Measurements from ENCODE around the gene SGMS2.
A peak's percentile ranks its signal among the peaks of the same experiment; 100 is the strongest.

Gene SGMS2

DNA sequence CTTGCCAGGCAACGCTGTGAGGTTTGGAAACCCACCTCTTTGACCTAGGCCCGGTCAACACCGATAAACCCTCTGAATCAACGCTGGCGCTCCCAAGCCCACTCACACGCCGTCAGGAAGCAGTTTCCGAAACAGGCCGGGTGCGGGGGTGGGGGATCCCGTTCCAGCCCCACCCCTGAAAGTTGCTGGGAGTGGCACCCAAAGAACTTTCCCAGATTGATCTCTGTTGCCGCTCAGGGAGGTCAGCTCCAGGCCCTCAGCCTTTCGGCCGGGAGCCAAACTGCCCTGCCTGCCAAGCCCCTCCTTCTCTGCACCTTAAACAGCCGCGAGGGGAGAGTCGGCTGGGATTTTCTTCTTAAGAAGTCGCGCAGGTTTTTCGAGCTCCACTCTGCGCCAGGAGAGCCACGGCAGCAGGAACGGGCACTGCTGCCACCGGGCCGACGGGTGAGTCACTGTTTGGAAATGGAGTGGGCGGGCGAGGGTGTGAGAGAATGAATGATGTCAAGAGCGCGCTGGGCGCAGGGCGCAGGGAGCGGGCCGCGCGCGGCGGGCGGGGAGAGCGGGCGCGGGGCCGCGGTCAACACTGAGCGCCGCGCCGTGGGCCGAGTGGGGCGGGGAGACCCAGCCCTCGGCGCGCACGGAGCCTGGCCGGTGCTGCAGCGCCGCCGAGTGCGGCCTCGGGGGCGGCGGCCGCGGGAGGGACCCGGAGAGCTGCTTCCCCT, at the start of gene SGMS2:
Gene SGMS2, plus strand, starts transcription at position 583 of the 722 bp plus-strand sequence. CDS start 70,622 bp downstream, outside the sequence.
- Mint-ChIP-seq H3K9me3 (no peaks in the 10 kb centered on the region), H3K36me3 (no peaks in the 10 kb centered on the region), H3K4me3 (peak within 1 kb of the TSS; percentile 76), H3K4me1 (peaks cover 7% of the 10 kb centered on the region), H3K27ac (no peak within 1 kb of the TSS), H3K27me3 (peaks cover 16% of the 10 kb centered on the region)
- ATAC-seq (ENCODE audit: low read depth) (peak; percentile 21), DNase-seq (ENCODE audit: low spot score in 2 of 2) (no peak)

DNA sequence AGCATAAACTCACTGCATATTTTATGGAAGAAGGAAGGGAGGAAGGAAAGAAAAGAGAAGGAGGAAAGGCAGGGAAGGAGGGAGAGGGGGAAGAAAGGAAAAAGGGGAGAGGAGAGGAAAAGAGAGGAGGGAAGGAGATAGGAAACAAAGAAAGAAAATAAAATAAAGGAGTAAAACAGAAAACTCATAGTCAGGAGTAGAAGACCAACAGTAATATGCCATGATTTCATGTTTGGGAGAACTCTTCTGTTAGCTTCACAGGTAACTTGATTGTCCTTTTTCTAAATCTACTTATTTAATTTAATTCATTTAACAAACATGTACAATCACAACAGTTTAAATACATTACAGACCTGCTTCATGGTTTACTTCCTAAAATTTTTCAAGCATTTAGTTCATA, 46.8 kb upstream of the SGMS2 start:
- H3K27me3 Mint-ChIP-seq = peaks cover 7% of the 10 kb centered on the region
- H3K9me3 Mint-ChIP-seq = peaks cover 13% of the 10 kb centered on the region
- H3K36me3 Mint-ChIP-seq = peaks cover 2% of the 10 kb centered on the region
- no peaks in the 10 kb centered on the region for H3K4me1 Mint-ChIP-seq
- no peak overlapping the region for H3K4me3 Mint-ChIP-seq
- no peak overlapping the region for H3K27ac Mint-ChIP-seq
- DNase-seq (ENCODE audit: low spot score in 2 of 2) (no peak), ATAC-seq (ENCODE audit: low read depth) (no peak)

DNA sequence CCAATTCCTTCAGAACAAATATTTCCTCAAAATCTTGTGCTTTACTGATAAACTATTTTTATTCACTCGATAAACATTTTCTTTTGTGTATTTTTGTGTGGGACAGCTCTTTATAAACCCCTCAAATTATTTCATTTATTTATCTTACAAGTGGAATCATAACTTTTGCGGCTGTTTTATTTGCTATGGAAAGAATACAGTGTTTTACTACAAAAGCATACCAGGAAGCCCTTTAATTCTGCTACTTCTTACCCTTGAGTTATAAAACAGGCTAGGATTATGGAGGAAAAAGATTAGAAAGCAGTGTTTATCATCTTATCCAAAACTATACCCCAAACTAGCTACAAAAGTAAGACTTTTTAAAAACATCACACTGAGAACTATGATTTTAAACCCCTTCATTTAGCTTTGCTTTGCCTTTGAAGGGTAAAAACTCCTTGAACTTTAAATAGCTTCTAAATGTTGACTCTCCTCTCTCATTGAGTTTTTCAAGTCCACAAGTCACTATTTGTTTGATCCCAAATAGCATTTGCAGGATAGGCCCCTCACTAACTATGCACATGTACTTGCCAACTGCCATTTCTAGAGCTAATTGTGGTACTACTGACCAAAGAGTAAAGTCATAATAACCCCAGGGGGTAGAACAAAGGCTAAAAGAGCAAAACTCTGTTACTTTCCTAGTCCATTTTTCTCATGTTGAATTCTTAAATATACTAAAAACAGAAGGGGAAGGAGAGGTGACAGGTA, 45.8 kb upstream of the SGMS2 start:
- no peak for DNase-seq (ENCODE audit: low spot score in 2 of 2)
- H3K4me1 Mint-ChIP-seq = no peaks in the 10 kb centered on the region
- peaks cover 2% of the 10 kb centered on the region for H3K36me3 Mint-ChIP-seq
- no peak overlapping the region for H3K27ac Mint-ChIP-seq
- no peak for ATAC-seq (ENCODE audit: low read depth)
- peaks cover 7% of the 10 kb centered on the region for H3K27me3 Mint-ChIP-seq
- peaks cover 13% of the 10 kb centered on the region for H3K9me3 Mint-ChIP-seq
- H3K4me3 Mint-ChIP-seq = no peak overlapping the region

DNA sequence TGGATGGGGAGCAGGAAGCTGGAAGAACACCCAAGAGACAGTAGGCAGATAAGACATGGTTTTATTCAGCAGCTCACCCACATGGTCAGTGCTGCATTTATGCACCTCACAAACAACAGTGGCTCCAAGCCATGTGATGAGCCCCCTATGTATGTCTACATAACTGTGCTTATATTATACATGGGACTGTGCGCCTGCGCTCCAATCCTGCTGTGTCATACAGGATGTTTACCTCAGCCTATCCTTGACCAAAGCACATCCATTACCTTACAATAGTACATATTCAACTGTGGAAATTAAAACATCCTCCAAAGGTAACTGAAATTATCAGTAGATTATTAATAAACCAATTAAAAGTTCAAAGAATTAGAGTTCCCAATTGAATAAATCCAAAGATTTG, 44.1 kb upstream of the SGMS2 start:
- ATAC-seq (ENCODE audit: low read depth) = no peak
- H3K4me1 Mint-ChIP-seq = no peaks in the 10 kb centered on the region
- no peak for DNase-seq (ENCODE audit: low spot score in 2 of 2)
- no peak overlapping the region for H3K4me3 Mint-ChIP-seq
- H3K9me3 Mint-ChIP-seq = peaks cover 13% of the 10 kb centered on the region
- H3K36me3 Mint-ChIP-seq = peaks cover 2% of the 10 kb centered on the region
- H3K27me3 Mint-ChIP-seq = peaks cover 6% of the 10 kb centered on the region
- H3K27ac Mint-ChIP-seq = no peak overlapping the region

DNA sequence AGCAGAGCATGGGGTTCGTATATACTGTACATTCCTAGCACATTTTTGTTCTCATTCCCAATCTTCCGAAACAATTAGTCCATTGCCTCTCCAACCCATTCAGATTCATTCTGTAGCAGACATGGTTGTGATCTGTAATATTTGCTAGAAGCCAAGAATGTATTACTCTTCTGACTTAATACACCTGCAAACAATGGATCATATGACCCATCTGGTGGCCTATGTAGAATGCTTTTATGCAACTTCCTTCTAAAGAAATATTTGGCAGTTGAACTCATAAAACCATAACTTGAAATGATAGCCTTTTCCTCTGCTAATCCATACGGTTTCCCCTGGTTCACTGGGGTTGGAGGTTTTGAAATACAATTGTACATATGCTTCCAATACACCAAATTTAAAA, 32.8 kb upstream of the SGMS2 start:
- Mint-ChIP-seq H3K9me3 (peaks cover 5% of the 10 kb centered on the region), H3K36me3 (no peaks in the 10 kb centered on the region), H3K4me1 (no peaks in the 10 kb centered on the region), H3K27me3 (peaks cover 5% of the 10 kb centered on the region), H3K4me3 (no peak overlapping the region), H3K27ac (no peak overlapping the region)
- ATAC-seq (ENCODE audit: low read depth) = no peak
- no peak for DNase-seq (ENCODE audit: low spot score in 2 of 2)

DNA sequence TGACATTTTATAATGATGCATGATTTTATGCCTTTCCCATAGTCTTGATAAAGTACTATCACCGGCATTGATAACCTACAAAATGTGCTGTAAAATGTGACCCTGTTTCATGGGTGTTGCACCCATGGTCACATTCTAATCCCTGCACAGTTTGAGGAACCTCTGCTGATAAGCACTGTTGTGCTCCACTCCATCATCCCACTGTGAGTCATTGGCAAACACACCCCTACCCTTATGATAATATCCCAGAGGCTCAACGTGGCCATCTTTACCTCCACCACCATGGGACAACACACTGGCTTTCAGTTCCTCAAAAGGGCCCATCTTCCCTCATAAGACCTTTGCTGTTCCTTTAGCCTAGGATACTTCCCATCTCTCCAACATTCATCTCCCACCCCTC, 32.0 kb upstream of the SGMS2 start:
- H3K4me1 Mint-ChIP-seq = no peaks in the 10 kb centered on the region
- ATAC-seq (ENCODE audit: low read depth) = no peak
- H3K27me3 Mint-ChIP-seq = peaks cover 9% of the 10 kb centered on the region
- H3K9me3 Mint-ChIP-seq = no peaks in the 10 kb centered on the region
- no peak for DNase-seq (ENCODE audit: low spot score in 2 of 2)
- H3K27ac Mint-ChIP-seq = no peak overlapping the region
- no peak overlapping the region for H3K4me3 Mint-ChIP-seq
- no peaks in the 10 kb centered on the region for H3K36me3 Mint-ChIP-seq

DNA sequence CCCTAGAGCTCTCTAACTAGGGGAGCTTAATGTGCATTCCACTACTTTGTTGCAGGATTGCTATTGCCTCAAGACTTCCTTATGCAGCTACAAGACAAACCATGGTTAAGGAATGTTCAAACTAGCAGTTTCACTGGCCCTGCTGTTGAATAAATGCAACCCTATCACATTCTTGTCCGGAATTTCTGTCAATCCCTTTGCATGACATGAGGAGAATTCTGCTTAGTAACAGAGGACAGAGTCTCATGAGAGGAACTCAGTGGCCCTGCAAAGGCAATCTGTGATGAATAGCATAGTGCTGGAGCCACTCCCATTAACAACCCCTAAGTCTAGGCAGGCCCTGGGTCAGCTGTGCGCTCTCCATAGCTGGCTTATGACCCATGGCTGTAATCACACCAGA, 30.7 kb upstream of the SGMS2 start:
- Mint-ChIP-seq H3K4me1 (no peaks in the 10 kb centered on the region), H3K36me3 (no peaks in the 10 kb centered on the region), H3K27me3 (peaks cover 9% of the 10 kb centered on the region), H3K4me3 (no peak overlapping the region), H3K9me3 (no peaks in the 10 kb centered on the region), H3K27ac (no peak overlapping the region)
- ATAC-seq (ENCODE audit: low read depth) (no peak), DNase-seq (ENCODE audit: low spot score in 2 of 2) (no peak)

DNA sequence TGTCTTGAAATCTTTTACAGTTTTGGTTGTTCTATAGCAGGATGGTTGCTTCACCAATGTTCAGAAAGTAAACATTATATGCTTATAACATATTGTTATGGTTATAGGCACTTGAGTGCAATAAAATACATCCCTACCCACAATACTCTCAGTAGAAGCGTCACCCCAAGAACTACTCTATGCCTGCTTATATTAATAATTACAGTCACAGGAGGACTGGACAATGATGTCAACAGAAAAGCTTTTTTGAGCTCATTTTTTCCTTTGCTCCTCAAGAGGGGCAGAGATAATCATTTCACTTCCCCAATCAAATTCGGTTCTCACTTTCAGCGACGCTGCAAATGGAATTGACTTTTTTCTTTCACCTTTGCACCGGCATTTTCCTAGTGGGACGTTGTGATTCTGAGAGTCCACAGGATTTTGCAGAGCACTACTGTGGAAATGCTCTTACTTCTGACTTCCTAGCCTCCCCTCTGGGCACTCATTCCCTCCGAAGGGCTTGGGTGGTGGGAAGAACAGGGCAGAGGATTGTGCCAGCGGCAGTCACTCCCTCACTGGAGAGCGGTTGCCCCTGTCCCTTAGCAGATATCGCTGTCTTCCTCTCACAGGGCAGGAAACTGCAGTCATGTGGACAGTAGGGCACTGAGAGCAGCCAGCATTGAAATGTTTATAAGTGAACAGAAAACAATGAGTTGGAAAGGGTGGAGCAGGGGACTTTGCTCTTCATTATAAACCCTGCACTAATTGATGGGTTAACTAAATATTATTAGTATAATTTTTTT, 24.9 kb upstream of the SGMS2 start:
- no peaks in the 10 kb centered on the region for H3K4me1 Mint-ChIP-seq
- H3K27ac Mint-ChIP-seq = no peak overlapping the region
- ATAC-seq (ENCODE audit: low read depth) (no peak), DNase-seq (ENCODE audit: low spot score in 2 of 2) (no peak)
- peaks cover 12% of the 10 kb centered on the region for H3K27me3 Mint-ChIP-seq
- no peaks in the 10 kb centered on the region for H3K36me3 Mint-ChIP-seq
- no peak overlapping the region for H3K4me3 Mint-ChIP-seq
- H3K9me3 Mint-ChIP-seq = peaks cover 2% of the 10 kb centered on the region

DNA sequence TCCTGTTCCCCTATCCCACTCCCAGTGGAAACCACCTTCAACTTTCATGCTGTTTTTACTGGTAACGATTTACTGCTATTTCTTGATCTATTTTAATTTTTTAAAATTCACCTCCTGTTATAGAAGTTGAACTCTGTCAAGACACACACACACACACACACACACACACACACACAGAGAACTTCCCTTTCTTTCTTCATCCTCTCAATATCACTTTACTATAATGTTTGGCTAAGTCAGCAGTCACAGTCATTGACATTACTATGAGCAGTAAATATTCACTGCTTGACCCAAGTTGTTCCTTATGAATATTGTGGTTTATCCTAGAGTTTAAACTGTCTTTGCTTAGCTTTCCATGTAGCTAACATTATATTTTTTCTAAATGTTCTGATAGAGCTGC, 24.0 kb upstream of the SGMS2 start:
- peaks cover 2% of the 10 kb centered on the region for H3K9me3 Mint-ChIP-seq

DNA sequence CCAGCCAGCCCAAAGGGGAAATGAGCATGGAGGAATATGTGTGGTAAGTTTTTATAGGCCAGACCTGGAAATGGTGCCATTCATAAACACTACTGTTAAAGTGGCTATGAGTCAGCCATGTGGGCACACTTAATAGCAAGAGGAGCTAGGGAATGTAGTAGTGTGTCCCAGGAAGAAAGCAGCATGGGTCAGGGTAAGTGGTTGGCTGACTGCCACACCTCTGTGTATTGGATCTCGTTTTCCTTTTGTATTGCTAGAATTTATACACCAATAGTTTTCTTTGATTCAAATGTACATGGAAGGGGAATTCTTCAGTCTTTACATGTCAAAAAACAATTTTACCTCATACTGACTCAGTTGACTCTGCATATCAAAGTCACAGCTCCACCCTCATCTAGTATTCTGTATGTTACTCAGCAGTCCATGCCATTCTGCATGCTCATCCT, 22.9 kb upstream of the SGMS2 start:
- DNase-seq (ENCODE audit: low spot score in 2 of 2) = no peak
- no peak overlapping the region for H3K27ac Mint-ChIP-seq
- H3K4me3 Mint-ChIP-seq = no peak overlapping the region
- no peaks in the 10 kb centered on the region for H3K4me1 Mint-ChIP-seq
- H3K9me3 Mint-ChIP-seq = peaks cover 2% of the 10 kb centered on the region
- no peaks in the 10 kb centered on the region for H3K36me3 Mint-ChIP-seq
- H3K27me3 Mint-ChIP-seq = peaks cover 12% of the 10 kb centered on the region
- ATAC-seq (ENCODE audit: low read depth) = no peak

More for the DNA sequence above, 24.0 kb upstream of the SGMS2 start:
- Mint-ChIP-seq H3K4me1 (no peaks in the 10 kb centered on the region), H3K4me3 (no peak overlapping the region), H3K27me3 (peaks cover 12% of the 10 kb centered on the region), H3K36me3 (no peaks in the 10 kb centered on the region), H3K27ac (no peak overlapping the region)
- DNase-seq (ENCODE audit: low spot score in 2 of 2) (no peak), ATAC-seq (ENCODE audit: low read depth) (no peak)

DNA sequence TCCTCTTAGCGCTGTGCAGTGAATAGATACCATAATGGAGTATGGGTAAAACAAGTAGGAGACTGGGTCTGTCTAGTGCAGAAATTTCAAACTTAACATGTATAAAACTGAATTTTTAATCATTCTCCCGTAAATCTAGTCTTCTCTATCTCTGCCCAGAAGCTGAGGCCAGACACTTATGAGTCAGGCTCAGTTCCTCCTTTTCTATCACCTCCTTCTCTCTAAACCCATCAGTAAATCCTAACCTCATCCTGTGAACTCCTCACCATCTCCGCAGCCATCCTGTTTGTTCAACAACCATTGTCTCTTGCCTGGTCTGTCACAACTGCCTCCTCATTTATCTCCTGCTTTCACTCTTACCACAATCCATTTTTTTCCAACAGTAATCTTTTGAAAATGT, 19.8 kb upstream of the SGMS2 start:
- H3K9me3 Mint-ChIP-seq = peaks cover 2% of the 10 kb centered on the region

DNA sequence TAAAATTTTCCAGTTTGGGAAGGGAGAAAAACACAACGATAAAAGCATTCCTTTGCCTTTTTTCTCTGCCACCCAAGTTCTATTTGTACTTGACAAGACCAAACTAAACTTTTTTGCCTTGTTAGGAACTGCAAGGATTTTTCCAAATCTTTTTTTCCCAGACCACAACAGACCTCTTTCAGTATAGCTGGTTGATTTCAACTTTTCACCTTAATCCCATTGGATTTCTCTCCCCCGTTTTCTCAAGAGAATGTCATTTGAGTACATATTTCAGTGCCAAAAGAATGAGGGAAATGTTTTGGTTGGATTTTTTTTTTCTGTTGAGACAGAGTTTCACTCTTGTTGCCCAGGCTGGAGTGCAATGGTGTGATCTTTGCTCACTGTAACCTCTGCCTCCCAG, 18.5 kb upstream of the SGMS2 start:
- Mint-ChIP-seq H3K27me3 (peaks cover 10% of the 10 kb centered on the region), H3K36me3 (no peaks in the 10 kb centered on the region), H3K27ac (no peak overlapping the region), H3K4me1 (no peaks in the 10 kb centered on the region), H3K9me3 (peaks cover 2% of the 10 kb centered on the region), H3K4me3 (no peak overlapping the region)
- ATAC-seq (ENCODE audit: low read depth) (no peak), DNase-seq (ENCODE audit: low spot score in 2 of 2) (no peak)

More for the DNA sequence above, 19.8 kb upstream of the SGMS2 start:
- DNase-seq (ENCODE audit: low spot score in 2 of 2) (no peak), ATAC-seq (ENCODE audit: low read depth) (no peak)
- Mint-ChIP-seq H3K4me1 (no peaks in the 10 kb centered on the region), H3K27me3 (peaks cover 8% of the 10 kb centered on the region), H3K4me3 (no peak overlapping the region), H3K27ac (no peak overlapping the region), H3K36me3 (no peaks in the 10 kb centered on the region)

DNA sequence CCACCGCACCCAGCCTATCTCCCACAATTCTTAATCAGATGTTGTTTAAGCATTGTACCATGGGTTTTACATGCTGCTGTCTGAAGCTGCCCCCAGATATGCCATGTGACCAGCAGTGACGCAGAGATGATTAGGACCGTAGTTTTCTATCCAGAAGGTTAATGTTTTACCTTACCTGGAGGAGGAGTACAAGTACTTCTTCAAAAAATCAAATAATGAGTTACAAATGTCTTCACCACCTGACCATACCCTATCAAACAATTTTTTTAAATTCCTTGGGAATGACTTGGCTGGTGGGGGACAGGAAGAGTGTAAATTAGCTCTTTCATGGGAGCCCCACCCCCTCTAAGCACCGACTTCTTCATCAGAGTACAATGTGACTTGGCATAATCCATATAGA, 16.2 kb upstream of the SGMS2 start:
- Mint-ChIP-seq H3K4me1 (no peaks in the 10 kb centered on the region), H3K36me3 (no peaks in the 10 kb centered on the region), H3K27ac (no peak overlapping the region), H3K27me3 (peaks cover 11% of the 10 kb centered on the region), H3K4me3 (no peak overlapping the region), H3K9me3 (peaks cover 2% of the 10 kb centered on the region)
- DNase-seq (ENCODE audit: low spot score in 2 of 2) (no peak), ATAC-seq (ENCODE audit: low read depth) (no peak)

DNA sequence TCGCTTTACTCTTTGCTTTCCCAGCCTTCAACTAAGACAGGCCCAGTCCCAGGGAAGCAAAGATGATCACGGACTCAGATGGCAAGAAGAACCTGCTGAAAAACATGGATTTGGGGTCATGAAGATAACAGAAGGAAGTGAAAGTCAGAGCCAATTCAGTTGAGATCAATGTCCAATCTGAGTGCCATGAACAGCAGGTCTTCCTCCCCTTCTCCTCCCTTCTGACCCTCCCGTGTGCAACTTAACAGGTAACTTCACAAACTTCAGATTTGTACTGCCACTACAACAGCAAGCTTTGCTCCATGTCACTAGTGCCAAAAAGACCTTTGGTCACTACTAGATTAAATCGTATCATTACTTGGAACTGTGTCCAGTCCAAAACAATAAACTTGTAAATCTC, 15.5 kb upstream of the SGMS2 start:
- Mint-ChIP-seq H3K27ac (no peak overlapping the region), H3K4me1 (no peaks in the 10 kb centered on the region), H3K36me3 (no peaks in the 10 kb centered on the region), H3K27me3 (peaks cover 8% of the 10 kb centered on the region), H3K4me3 (no peak overlapping the region), H3K9me3 (no peaks in the 10 kb centered on the region)
- ATAC-seq (ENCODE audit: low read depth) (no peak), DNase-seq (ENCODE audit: low spot score in 2 of 2) (no peak)

Measured in memory B cell (primary cell).